GM19372 (cell line): ENCODE data around the gene INPPL1.
"Not testable (repeated sequence)": the region's sequence is repeated elsewhere in the genome, so short reads cannot be mapped to it uniquely, and the experiment has no call there.

ENCODE experiments used
- ATAC-seq: cut with Tn5 transposase; IDR thresholded peaks from one replicate; pipeline ENCODE4 v1.9.1; 2021; ENCODE audit warnings: mild to moderate bottlenecking, low read depth, moderate library complexity; ENCODE audit not compliant: unreplicated experiment

INPPL1 gene

DNA sequence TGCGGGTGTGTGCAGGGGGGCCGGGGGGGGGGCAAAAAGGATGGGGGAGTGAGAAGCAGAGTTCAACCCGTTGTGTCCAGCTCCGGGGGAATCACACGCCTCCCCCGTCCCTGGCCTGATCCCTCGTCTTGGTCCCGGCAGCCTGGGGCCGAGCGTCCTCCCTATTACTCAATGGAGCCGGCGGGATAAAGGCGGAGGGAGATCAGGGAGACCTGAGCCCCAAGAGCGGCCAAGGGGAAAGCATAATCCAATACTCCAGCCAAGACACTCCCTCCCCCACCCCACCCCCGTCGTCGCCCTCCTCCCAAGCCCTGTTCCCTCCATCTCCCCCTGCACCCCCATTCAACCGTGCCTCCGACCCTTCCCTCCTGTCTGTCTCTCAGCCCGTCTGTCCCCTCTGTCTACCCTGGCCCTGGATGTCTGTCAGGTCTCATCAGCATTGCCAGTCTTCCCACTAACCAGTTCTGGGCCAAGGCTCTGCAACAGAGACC lies 16.8 kb downstream of the INPPL1 start:
- no peak for ATAC-seq

DNA sequence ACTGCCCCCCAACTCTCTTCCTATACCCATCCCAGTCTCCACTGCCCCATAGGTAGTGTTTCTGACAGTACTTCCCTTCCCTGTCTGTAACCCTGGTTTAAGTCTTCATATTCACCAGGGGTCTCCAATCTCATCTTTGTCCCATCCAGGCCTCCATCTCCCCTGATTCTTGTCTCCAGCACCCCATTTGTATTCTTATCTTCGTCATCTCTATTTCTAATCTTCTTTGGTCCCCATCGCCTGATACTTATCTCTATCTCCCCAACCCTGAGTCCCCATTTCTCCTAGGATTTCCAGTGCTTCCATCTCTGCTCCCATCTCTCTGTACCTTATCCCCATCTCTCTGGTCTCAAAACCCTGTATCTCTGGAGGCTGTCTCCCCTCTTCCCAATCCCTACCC lies 17.6 kb downstream of the INPPL1 start:
- no peak for ATAC-seq

DNA sequence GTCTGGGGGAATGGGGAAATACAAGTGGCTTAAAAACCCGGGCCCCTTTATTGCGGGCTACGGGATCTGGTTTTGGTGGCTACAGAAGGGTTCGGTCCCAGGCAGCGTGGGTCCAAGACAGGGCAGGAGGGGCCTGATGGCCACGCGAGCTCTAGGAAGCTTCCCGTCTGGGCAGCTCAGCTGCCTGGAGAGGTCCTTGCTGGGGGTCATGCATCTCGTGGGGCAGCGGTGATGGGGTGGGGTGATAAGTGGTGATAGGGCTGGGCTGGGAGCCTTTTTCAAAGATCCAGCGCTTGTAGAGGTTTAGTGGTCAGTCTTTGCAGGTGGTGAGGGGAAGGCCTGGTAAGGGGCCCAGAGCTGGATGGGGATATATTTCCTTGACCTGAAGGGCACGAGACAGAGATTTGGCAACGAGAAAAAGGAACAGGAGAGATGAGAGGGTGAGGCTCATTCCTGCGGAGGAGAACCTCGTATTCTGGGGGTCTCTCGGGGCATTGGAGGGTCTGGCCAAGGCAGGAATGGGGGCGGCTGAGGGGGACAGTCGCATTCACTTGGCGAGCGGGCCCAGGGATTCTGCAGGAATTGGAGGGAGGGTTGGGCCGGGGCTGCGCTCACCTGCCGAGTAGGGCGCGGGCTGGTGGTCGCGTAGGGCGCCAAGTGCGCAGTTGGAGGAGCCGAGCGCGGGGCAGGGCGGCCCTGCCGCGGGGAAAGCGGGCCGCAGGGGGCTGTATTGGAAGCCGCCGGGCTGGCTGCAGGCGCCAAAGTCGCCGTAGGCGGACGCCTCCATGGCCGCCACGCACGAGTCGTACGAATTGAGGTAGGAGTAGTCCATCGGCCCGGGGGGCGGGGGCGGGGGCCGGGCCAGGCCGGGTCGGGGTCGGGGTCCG lies 18.8 kb downstream of the INPPL1 start:
- no peak for ATAC-seq

DNA sequence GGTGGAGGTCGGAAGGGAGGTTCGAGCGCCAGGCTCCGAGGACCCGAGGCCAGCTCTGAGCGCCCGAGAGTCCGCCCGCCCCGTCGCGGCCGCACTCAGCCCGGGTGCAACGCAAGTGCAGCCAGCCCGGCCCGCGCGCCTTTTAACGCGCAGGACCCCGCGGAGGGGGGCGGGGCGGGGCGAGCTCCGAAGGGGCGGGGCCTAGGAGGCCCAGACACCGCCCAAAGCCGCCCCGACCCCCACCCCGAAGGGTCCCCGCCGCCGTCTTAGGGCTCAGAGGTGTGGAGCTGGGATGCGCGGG lies 19.4 kb downstream of the INPPL1 start, which contains the start of gene PHOX2A:
Gene PHOX2A (minus strand): TSS at position 117 of the 301 bp plus-strand sequence. CDS start 172 bp downstream, outside the sequence.
- ATAC-seq: no peak

DNA sequence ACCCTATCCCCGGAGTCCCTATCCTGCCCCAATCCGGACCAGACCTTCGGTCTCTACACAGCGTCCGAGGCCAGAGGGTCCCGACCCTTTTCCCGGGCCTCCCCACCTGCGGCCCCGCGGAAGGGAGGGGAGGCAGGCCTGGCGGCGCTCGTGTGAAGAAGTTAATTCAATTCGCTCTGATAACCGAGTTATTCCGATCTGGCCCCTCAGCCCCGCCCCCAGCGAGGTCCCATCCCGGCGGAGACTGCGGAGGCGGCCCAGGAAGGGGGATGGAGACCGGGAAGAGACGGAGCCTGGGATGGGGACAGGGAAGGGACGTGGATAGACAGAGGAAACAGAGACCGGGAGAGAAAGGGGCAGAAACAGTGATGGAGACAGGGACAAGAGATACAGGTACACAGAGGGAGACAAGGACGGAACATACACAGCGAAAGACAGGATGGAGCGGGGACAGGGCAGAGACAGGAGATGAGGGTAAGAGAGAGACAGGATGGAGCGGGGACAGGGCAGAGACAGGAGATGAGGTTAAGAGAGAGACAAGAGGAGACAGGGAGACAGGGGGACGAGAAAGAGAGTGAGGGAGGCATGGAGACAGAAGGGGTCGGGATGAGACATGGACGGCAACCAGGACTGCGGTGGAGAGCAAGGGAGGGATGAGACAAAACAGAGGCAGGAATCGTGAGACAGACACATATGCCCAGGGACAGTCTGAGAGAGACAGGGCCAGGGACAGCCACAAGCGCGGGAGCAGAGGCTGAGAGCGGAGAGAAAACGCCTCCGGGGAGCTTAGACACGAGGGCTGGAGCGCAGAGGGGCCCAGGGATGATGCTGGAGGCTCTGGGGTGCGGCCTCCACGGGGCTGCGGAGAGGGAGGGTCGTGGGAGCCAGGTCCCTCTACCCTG lies 20.0 kb downstream of the INPPL1 start:
- no peak for ATAC-seq

DNA sequence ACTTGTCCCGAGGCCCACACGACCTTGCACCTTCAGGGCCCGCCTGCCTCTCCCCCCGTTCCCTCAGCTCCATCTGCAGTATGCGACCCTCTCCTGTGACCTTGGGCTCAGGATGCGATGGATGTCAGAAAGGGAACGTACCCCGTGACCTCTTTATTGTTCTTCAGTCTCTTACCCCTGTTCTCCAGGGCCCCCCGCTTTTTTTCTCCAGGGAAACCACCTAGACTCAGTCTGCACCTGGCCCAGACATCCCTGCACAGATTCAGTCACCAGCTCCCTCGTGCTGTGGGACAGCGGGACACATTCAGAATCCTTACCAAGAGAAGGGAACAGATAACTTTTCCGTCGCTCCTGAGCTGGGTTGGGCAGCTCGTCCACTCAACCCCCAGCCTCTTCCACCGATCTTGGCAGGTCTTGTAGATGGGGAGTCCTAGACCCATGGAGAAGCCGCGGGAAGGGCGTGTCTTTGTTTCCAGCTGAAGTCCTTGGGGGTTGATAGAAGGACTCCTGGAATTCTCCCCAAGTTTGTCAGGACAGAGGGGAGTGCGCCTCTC lies 20.8 kb downstream of the INPPL1 start:
- no peak for ATAC-seq

DNA sequence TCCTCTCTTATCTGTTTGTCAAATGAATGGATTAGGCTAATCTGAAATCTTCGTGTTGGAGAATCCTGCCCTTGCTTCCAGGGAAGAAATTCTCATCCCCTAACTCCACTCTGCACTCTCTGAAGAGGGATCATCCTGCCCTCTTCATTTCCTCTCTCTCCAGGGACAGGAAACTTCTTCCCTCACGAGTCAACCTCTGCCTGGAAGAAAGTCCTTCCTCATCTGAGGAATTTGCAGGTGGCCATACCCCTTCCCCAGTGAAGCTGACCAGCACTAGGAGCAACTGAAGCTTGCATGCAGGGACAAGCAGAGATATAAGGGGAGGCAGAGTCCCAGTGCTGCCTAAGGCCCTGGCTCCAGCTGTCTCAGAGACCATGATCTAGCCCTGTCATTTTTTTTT lies 23.0 kb downstream of the INPPL1 start:
- no peak for ATAC-seq

DNA sequence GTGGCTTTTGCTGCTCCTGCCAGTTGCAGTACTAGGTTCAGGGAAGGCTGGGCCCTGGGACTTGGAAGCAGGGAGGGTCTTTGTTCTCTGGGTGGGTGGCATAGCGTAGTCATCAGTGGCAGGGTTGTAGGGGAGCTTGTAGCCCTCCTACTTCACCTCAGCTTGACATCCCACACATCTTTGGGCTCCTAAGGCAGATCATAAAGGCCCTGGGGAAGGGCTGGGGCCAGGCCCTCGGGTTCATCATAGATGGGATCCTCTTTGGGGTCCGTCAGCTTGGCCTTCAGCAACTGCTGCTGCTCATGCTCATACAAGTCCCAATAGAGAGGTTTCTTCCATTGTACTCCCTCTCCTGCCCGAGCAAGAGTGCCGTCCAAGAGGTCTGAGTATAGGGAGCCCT lies 25.4 kb downstream of the INPPL1 start:
- no peak for ATAC-seq

DNA sequence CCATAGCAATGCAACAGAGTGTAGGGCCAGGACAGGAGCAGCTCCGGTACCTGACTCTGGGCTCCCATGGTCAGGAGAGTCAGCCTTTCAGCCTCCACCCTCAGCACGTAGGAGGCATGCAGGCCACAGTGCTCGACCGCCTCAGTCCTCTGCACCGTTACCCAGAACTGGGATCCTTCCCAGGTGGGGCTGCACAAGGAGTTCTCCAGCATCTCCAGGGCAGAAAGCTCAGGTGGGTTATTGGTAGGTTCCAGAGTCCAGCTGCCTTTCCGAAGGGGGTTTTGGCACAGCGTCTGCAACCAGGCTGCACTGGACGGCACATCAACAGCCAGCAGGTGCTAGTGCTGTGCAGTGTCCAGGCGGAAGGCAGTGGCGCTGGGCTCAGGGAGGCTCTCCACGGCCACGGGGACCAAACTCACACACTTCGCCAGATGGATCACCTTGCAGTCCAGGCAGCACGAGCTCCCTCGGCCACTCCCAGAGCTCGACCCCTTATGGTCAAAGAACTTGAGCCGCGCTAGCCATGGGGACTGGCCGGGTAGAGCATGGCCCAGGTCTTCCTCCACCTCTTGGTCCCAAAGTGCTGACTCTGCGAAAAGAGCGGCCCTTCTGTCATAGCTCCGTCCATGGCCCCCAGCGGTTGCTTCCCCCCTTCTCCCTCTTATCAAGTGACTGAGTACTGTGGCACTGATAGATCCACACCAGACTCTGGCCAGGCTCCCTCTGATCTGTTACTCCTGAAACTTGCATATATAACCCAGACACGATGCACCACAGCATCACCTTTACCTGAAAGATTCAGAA lies 26.3 kb downstream of the INPPL1 start:
- no peak for ATAC-seq

DNA sequence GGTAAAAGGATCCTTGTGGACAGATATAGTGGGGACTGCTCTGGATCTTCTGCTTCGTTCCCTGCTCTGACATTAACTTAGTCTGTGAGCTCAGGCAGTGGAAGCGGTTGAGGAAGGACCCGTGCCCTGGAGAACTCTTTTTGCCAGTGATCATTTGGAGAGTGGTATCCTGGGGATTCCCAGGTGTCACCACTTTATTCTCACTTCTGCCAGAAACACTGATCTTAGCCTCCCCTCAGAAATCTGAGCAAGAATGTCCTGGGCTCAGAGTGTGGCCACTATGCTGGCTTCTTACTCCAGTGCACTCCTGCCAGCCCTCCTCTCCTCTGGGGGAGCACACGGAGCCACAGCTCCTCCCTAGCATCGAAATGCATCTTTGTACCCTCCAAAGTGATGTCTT lies 27.0 kb downstream of the INPPL1 start:
- no peak for ATAC-seq

DNA sequence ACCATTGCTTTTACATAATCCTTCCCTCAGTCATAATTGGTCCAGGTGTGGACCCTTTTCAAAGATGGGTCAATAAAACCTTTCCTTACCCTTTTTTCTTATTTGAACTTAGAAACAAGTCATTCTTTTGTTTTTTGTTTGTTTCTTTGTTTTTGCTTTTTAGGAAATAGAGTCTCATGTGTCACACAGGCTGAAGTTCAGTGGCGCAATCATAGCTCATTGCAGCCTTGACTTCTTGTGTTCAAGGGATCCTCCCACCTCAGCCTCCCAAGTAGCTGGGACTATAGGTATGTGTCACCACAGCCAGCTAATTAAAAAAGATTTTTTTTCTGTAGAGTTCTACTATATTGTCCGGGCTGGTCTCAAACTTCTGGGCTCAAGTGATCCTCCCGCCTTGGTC lies 28.8 kb downstream of the INPPL1 start:
- ATAC-seq: no peak

DNA sequence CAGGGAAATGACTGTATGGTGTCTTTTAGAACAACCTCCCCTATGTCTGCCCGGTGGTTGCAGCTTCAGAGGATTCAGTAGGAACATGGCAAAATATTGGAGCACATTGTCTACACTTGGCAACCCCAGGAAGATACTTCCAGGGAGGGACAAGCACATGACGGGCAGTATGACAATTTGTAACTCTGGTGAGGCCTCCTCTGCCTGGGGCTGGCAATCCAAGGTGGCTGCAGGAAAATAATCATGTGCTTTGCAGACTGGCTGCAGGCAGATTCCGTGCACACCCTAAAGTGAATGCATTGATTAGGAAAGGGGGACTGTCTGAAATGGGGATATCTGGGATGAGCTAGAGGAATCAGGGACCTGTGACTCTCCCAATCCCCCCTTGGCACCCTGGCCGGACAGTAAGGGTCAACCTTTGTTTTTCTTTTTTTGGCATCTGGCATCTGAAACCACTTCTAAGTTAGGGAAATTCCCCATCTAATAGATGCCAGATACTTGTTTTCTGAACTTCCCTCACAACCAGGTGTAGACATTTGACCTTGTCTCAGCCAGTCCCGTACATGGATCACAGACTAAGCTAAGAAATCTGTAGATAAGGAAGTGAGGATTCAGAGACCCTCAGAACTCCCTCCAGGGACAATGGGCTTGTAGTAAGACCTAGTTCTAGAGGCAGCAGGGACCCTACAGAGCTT lies 29.9 kb downstream of the INPPL1 start:
- no peak for ATAC-seq

DNA sequence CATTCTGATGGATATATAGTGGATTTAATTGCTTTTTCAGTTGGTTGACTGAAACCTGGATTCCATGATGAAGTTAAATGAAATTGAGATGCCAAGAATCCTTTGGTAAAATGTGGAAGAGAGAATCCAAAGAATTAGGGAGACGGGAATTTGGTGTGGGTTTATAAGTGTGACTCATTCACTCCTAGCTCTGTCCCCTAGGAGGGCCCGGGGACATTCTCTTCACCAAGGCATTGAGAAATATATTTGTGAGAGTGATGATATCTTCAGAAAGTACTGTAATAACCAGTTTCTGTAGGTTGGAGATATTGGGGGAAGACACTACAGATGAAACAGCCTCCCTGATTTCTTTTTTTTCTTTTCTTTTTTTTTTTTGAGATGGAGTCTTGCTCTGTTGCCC lies 33.0 kb downstream of the INPPL1 start:
- ATAC-seq: no peak

DNA sequence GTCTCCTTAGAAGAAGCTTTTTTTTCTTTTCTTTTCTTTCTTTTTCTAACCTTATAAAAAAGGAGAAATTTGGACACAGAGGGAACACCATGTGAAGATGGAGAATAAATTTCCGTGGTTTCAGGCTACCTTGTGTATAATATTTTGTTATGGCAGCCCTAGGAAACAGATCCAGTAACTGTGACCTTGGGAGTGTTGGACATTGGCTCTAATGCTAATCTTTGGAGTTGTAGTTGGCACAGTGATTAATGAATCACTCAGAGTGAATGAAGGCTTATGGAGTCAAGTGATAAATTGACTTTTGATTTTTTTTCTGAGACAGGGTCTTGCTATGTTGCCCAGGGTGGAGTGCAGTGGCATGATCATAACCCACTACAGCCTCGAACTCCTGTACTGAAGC lies 34.9 kb downstream of the INPPL1 start:
- ATAC-seq: no peak

DNA sequence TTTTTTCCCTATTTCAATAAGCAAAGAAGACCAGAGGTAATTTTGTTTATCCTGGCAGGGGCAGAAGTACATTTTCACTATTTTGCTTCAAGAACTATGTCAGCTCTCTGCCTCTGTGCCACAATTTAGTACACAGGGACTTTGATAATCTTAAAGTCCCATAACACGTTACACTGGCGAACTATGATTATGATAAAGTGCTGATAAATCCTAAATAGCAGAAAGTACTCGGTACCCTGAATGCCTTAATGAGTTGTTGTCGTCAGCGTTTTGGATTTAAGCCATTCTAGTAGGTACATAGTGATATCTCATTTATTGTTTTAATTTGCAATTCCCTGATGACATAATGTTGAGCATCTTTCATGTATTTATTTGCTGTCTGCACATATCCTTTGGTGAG lies 36.0 kb downstream of the INPPL1 start:
- no peak for ATAC-seq

DNA sequence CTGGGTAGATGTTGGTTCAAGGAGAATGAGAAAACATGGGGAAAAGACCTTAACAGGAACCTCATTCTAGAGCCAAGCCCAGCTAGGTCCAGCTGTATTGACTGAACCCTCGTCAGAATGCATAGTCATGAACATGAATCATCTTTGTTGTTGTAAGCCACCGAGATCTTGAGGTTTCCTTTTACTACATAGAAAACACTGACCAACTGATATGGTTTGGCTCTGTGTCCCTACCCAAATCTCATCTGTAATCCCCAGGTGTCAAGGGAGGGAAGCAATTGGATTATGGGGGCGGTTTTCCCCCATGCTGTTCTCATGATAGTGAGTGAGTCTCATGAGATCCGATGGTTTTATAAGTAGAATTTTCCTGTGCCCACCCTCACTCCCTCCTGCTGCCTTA lies 38.8 kb downstream of the INPPL1 start:
- no peak for ATAC-seq

DNA sequence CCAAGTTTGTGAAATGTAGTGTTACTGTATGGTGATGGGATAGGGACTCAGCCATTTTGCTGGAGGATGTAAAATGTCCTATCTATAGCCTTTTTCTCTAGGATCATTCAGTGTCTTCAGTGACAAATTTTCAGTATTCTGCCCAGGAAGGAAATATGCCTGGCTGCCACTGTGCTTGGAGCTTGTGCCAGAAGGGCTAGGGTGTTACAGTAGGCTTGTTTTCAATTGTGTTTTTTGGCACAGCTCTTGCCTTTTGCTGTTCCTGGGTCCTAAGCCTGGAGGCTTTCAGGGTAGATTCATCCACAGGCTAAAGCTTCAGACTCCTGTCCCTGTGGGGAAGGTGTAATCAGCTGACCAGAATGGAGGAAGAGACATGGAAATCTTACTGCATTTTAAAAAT lies 41.4 kb downstream of the INPPL1 start:
- no peak for ATAC-seq

DNA sequence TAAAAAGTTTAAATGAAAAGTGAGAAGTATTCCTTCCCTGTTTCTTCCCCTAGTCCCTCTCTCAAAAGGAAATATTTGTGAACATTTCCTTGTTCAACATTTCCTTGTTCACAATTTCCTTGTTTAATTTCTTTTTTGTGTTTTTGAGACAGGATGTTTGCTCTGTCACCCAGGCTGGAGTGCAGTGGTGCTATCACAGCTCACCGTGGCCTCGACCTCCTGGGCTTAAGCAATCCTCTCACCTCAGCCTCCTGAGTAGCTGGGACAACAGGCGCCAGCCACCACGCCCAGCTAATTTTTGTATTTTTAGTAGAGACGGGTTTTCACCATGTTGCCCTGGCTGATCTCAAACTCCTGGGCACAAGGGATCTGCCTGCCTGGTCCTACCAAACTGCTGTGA lies 42.4 kb downstream of the INPPL1 start:
- ATAC-seq: not testable (repeated sequence)

DNA sequence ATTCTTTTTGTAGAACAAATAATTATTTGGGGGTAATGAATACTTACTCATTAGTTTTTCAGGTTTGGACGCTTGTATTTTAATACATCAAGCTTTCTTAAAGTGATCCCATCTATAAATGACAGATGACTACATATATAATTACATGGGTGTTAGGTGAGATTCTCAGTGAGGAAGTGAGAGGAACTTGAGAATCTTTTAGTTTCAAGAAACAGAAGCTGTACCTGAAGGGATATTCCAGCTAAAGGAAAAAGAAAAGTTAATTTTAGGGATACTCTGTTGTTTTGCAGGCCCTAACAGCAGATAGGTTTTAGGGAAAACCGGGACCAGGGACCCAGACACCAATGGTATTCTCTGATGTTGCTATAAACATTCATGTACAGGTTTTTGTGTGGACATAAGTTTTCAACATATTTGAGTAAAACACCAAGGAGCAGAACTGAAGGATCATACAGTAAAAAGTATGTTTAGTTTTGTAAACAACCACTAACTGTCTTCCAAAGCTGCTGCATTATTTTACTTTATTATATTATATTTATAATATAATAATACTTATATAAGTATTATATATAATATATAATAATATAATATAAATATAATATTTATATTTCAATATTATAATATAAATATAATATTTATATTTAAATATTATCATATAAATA lies 43.5 kb downstream of the INPPL1 start:
- no peak for ATAC-seq
